Measurements from ENCODE around the gene ACAT1.
A peak's percentile ranks its signal among the peaks of the same experiment; 100 is the strongest.
"Not testable (repeated sequence)": the region's sequence is repeated elsewhere in the genome, so short reads cannot be mapped to it uniquely, and the experiment has no call there.

Gene ACAT1

GRCh38 chr11:108121274-108122155 lies at the start of gene ACAT1:
TSS of gene ACAT1 (plus strand) at chr11:108121567. CDS start at chr11:108121607, 40 bp downstream.
- DNase-seq, result peak; percentile 99
- ATAC-seq, result peak; percentile 99

- no peak for DNase-seq
- ATAC-seq, result no peak
These were observed 36.6 kb upstream of the ACAT1 start for GRCh38 chr11:108084811-108085210.

DNA sequence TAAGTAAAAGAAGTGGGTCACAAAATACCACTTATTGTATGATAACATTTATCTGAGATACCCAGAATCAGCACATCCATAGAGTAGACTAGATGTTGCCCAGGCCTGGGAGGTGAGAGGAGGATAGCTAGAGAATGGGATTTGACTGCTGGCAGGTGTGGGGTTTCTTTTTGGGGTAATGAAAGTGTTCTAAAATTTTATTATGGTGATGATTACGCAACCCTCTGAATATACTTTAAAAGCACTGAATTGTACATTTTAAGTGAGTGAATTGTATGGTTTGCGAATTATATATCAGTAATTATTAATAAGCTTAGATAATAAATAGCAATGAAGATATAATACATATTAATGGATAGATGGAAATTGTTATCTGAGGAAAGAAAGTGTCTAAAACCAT lies 35.7 kb upstream of the ACAT1 start:
- ATAC-seq, result no peak
- DNase-seq, result no peak

DNA sequence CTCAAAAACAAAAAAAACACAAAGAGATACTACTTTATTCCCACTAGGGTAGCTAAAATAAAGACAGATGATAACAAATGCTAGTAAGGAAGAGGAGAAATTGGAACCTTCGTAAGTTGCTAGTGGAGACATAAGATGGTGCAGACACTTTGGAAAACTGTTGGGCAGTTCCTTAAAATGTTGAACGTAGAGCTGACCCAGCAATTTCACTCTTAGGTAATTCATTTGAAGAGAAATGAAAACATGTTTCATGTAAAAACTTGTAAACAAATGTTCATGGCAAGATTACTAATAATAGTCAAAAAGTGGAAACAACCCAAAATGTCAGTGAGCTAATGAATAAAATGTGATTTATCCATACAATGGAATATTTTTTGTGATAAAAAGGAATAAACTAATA lies 29.2 kb upstream of the ACAT1 start:
- ATAC-seq, result no peak

GRCh38 chr11:108093128-108093904 lies 28.1 kb upstream of the ACAT1 start:
- ATAC-seq (no peak), DNase-seq (no peak)

More for the DNA sequence above, 29.2 kb upstream of the ACAT1 start:
- DNase-seq, result no peak

DNA sequence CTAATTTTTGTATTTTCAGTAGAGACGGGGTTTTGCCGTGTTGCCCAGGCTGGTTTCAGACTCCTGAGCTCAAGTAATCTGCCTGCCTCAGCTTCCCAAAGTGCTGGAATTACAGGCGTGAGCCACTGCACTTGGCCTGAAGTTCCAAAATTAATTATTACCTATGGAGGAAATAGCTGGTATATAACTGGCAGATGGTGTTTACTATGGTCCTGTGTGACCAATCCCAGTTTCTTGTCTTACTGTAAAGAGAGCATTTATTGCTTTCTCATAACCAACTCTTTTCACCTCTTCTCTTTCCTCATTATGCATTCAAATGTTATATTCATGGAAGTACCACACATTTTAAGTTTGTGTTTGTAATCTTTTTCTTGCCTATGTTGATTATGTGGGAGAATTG lies 24.2 kb upstream of the ACAT1 start:
- no peak for ATAC-seq
- no peak for DNase-seq

GRCh38 chr11:108101090-108101775 lies 20.1 kb upstream of the ACAT1 start:
- DNase-seq, result no peak

DNA sequence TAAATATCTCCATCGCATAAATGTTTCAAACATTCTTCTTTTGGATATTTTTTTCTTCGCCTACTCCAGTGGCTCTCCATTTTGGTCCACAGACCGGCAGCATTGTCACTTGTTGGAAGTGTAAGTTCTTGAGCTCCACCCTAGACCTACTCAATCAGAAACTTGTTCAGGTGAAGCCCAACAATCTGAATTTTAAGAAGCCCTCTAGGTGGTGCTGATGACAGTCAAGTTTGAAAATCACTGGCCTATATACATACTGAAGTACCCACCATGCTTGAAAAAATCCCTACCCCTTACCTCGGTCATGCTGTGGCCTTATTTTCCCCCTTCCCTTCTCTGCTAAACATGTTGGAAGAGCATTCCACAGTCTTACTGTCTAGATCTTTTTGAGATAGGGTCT lies 10.2 kb upstream of the ACAT1 start:
- DNase-seq (no peak), ATAC-seq (no peak)

More at GRCh38 chr11:108101090-108101775, 20.1 kb upstream of the ACAT1 start:
- no peak for ATAC-seq

DNA sequence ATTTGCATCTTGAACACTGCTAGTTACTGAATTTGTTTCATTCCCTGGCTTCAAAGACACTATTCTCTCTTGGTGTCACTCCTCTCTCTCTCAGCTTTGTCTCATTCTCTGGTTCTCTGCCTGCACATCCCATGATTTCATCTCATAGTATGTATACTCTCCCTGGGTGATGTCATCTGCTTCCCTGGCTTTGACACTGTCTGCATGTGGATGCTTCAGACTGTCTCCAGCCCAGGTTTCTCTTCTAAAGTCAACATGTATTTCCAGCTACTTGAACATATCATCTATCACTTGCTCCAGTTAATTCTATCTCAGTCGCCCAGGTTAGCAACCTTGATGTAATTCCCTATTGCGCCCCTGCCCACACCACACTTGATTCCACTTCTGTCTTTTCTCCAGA lies 9.3 kb upstream of the ACAT1 start:
- ATAC-seq, result no peak
- no peak for DNase-seq

DNA sequence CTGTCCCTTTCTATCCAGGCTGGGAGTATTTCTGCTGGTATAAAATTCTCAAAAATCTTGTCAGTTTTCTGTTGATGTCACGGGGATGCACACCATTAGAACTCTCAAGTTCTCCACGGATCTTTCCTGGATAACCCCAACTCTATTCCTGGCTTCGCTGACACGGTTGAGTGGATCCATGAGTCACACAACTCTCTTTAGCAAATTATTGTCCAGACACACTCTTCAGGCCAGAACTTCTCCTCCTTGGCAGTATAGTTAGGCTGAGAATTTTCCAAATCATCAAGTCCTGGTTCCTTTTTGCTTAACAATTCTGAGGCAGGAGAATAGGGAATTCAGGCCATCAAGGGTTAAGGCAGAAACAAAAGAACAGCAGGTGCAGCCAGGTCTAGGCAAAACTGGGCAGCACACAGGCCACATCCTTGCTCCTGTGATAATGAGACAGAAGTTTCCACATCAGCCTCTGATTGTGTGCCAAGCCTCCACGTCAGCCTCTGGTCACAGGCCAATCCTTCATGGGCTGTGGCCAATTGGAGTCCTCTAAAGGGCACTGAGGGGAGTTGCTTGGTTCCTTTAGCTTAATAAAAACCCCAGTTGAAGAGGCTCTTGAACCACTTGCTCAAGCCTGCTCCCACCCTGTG lies 5.7 kb upstream of the ACAT1 start:
- no peak for ATAC-seq
- no peak for DNase-seq

DNA sequence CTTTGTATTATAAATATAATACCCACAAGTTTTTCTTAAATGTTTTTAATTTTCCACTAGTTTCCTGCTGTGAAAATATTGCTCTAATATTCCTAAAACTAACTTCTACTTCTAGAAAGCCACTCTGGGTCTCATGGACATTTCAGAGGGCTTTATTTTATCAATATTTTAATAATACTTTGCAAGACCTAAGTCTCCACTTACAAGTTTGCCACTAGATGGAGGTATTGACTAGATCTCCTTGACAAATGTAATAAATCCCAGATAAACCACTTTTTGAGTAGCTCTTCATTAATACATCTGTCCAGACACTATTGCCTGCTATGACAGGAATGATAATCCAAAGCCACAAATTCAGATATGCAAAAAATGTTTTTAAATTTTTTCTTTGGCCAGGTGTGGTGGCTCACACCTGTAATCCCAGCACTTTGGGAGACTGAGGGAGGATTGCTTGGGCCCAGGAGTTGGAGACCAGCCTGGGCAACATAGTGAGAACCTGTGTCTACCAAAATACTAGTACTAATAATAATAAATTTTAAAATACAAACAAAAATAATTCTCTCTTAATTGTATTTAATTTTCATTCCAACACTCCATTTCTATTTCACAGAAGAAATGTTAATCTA lies 3.5 kb upstream of the ACAT1 start:
- ATAC-seq (no peak), DNase-seq (no peak)

DNA sequence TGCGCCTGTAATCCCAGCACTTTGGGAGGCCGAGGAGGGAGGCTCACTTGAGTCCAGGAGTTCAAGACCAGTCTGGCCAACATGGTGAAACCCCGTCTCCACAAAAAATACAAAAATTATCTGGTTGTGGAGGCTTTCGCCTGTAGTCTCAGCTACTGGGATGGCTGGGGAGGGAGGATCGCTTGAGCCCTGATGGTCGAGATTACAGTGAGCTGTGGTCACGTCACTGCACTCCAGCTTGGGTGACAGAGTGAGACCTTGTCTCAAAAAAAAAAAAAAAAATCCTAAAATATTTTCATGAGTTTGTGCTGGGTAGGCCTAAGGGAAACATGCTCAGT lies 462 bp upstream of the ACAT1 start:
- DNase-seq, ATAC-seq: not testable (repeated sequence)

DNA sequence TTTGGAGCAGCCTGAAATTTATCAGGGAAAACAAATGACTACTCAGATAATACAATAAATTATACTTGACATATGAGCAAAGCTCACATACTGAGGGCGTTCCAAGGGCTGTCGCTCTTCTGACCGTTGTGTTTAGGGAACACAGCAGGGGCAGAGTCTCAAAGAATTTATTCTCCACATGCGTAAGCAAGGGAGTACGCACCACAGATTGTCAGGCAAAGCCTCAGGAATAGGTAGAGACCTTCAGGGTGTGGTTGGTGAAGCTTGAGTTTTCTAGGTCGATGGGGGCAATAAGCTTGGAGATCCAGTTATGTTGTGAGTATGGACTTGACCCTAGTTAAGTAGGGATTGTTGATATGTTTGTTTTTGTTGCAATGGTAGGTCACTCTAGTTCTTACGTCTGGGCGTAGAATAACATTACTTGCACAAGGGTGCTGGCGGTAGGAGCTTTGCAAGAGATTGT lies 830 bp downstream of the ACAT1 start:
- DNase-seq (no peak), ATAC-seq (no peak)

GRCh38 chr11:108125096-108125495 lies 3.7 kb downstream of the ACAT1 start:
- ATAC-seq (no peak), DNase-seq (no peak)

DNA sequence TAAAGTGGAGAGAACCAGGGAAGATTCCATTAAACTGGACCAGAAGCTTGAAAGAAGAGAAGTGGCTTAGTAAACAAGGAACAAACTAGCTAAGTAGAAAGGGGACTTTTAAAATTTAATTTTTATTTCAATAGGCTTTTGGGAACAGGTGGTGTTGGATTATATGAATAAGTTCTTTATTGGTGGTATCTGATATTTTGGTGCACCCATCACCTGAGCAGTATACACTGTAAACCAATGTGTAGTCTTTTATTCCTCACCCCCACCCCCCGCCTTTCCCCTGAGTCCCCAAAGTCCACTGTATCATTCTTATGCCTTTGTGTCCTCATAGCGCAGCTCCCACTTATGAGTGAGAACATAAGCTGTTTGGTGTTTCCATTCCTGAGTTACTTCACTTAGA lies 7.4 kb downstream of the ACAT1 start:
- ATAC-seq, result no peak

GRCh38 chr11:108131993-108132392 lies 10.6 kb downstream of the ACAT1 start:
- ATAC-seq (no peak), DNase-seq (no peak)

More for the DNA sequence above, 7.4 kb downstream of the ACAT1 start:
- no peak for DNase-seq

DNA sequence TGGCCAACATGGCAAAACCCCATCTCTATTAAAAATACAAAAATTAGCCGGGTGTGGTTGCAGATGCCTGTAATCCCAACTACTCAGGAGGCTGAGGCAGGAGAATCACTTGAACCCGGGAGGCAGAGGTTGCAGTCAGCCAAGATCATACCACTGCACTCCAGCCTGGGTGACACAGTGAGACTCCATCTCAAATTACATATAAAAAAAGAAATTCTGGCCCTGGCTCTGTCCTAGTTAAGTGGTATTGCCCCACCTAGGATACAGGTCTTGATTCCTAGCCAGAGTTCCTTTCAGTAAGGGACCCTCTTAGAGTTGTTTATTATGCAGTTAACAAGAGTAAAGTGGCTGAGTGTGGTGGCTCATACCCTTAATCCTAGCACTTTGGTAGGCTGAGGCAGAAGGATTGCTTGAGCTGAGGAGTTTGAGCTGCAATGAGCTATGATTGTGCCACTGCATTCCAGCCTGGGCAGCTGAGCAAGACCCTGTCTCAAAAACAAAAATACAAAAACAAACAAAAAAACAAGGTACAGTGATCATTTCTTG lies 11.7 kb downstream of the ACAT1 start:
- not testable (repeated sequence) for DNase-seq, ATAC-seq

DNA sequence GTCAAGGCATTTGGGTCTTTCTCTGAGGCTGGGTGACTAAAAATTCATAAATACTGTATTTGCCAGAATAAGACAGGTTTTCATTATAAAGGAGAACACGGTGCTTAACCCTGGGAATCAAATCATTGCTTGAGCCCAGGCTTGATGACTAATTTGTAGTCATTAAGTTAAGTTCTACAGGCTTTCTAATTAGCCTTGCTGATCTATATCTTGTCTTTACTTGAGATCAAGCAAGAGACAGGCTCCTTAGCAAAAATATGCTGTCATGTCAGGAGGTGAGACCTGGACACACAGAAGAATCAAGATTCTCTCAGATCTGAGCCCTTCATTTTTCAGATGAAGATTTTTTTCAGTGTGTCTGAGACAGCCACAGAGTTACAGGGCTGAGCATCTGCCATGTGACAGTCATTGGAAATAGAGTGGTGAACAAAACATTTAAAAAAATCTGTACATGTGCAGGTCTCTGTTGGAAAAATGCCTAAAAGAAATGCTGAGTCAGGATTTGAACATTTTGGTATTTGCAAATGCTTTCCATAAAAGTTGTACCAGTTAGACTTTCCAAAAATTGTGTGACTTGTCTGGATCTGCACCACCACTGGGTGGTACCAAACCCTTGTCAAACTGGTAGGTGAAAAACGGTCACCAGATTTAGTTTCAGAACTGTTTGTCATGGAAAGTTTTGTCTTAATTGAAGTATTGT lies 14.6 kb downstream of the ACAT1 start:
- peak; percentile 29 for DNase-seq
- peak; percentile 68 for ATAC-seq

DNA sequence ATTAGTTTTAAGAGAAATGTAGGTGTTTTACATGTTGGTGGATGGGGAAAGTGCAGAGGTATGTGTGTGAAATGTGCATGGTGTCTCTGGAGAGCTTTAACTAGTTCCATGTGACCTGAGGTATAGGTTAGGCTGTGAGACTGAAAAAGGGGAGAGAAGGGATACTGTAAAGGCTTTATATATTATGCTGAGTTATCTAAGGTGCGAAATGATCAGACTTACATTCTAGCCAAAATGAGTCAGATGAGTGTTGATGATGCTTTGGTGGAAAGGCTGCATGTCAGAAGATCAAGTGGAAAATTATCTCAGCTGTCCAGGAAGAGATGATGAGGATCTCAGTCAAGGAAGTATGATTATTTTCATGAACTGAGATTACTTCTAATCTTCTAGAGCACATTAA lies 15.8 kb downstream of the ACAT1 start:
- no peak for DNase-seq
- peak; percentile 75 for ATAC-seq

DNA sequence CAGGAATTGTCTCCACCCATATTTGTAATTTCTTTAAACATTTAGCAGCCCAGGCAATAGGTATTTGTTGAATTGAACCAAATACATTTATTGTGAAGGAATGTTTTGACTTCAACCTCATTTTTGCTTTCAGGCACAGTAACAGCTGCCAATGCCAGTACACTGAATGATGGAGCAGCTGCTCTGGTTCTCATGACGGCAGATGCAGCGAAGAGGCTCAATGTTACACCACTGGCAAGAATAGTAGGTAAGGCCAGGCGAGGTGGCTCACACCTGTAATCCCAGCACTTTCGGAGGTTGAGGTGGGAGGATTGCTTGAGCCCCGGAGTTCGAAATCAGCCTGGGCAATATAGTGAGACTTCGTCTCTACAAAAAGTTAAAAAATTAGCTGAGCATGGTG lies 20.9 kb downstream of the ACAT1 start:
- no peak for ATAC-seq
- no peak for DNase-seq

DNA sequence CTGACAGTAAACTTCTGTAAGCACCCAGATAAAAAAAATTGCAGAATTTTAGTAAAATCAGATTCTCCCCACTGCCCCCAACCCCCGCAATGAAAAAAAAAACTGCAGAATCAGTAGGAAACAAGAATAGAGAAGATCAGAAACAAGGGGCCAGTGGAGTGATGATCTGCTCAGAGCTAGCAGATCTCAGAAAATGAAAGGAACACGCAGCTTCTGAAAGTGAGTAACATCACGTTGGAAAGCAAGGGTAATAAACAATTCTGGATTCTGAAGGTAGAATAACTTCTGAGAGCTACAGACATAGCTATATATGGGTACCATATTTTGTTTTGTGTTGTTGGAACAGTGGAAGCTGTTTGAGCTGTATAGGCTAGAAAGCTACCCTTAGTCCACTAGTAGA lies 23.2 kb downstream of the ACAT1 start:
- ATAC-seq, result no peak
- DNase-seq, result no peak

All from stimulated activated naive CD8-positive, alpha-beta T cell treated with anti-CD3 and anti-CD28 coated beads, Interleukin-15, Interleukin-2, amounts not matched to agents 100 U/mL and 50 U/mL, for 24 hours (primary cell).